Neutrophil (primary cell): ENCODE results near the gene ARHGAP6.

Experiments
- H3K27ac ChIP-seq: fragments of 200-600 bp; sonication (generic); 2 replicates; pipeline ENCODE4 v1.5.1; 2016; ENCODE audit warnings: mild to moderate bottlenecking, moderate library complexity
- H3K27me3 ChIP-seq: fragments of 200-600 bp; sonication (generic); 2 replicates; pipeline ENCODE4 v1.6.0; 2016; ENCODE audit warnings: mild to moderate bottlenecking
- H3K36me3 ChIP-seq: fragments of 200-600 bp; sonication (generic); 2 replicates; pipeline ENCODE4 v1.5.1; 2017
- H3K4me1 ChIP-seq, 2 experiments: fragments of 200-600 bp in 1 of 2; sonication (generic) in 1 of 2; 1 replicate in 1 of 2; 2 replicates in 1 of 2; pipeline versions ENCODE4 v1.5.1 to v1.6.1; 2013 to 2016; ENCODE audit warnings: low read depth in 1 of 2, low read length in 1 of 2, mild to moderate bottlenecking in 1 of 2, moderate library complexity in 1 of 2; ENCODE audit not compliant: control insufficient read depth in 1 of 2, insufficient read depth in 1 of 2
- H3K4me3 ChIP-seq, 2 experiments: fragments of 200-600 bp in 1 of 2; sonication (generic) in 1 of 2; 1 replicate in 1 of 2; 2 replicates in 1 of 2; pipeline ENCODE4 v1.5.1; 2013 to 2016; ENCODE audit warnings: low read depth in 1 of 2, low read length in 1 of 2, mild to moderate bottlenecking in 1 of 2, moderate library complexity in 1 of 2
- H3K9me3 ChIP-seq: fragments of 200-600 bp; sonication (generic); 2 replicates; pipeline ENCODE4 v1.5.1; 2016
- TF ChIP-seq, protein P1 (sequence below): fragments of 200-600 bp; sonication (generic); IDR thresholded peaks from 2 replicates; pipeline ENCODE4 v1.5.1; 2016; ENCODE audit warnings: antibody characterized with exemption

ARHGAP6 gene

GRCh38 chrX:11663875-11664210, 1.9 kb downstream of the ARHGAP6 start:
- no peak overlapping the region for H3K4me3 ChIP-seq
- H3K27ac ChIP-seq = no peak overlapping the region
- H3K27me3 ChIP-seq = peaks cover 73% of the 10 kb centered on the region
- no peaks in the 10 kb centered on the region for H3K4me1 ChIP-seq
- no peaks in the 10 kb centered on the region for H3K9me3 ChIP-seq
- H3K36me3 ChIP-seq = no peaks in the 10 kb centered on the region
- TF ChIP-seq, protein P1, sequence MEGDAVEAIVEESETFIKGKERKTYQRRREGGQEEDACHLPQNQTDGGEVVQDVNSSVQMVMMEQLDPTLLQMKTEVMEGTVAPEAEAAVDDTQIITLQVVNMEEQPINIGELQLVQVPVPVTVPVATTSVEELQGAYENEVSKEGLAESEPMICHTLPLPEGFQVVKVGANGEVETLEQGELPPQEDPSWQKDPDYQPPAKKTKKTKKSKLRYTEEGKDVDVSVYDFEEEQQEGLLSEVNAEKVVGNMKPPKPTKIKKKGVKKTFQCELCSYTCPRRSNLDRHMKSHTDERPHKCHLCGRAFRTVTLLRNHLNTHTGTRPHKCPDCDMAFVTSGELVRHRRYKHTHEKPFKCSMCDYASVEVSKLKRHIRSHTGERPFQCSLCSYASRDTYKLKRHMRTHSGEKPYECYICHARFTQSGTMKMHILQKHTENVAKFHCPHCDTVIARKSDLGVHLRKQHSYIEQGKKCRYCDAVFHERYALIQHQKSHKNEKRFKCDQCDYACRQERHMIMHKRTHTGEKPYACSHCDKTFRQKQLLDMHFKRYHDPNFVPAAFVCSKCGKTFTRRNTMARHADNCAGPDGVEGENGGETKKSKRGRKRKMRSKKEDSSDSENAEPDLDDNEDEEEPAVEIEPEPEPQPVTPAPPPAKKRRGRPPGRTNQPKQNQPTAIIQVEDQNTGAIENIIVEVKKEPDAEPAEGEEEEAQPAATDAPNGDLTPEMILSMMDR = no peak

GRCh38 chrX:11655282-11656015, 10.3 kb downstream of the ARHGAP6 start:
- H3K27ac ChIP-seq = no peak overlapping the region
- H3K27me3 ChIP-seq = no peaks in the 10 kb centered on the region
- TF ChIP-seq, protein P1 = no peak
- H3K9me3 ChIP-seq = no peaks in the 10 kb centered on the region
- no peaks in the 10 kb centered on the region for H3K4me1 ChIP-seq
- no peak overlapping the region for H3K4me3 ChIP-seq
- no peaks in the 10 kb centered on the region for H3K36me3 ChIP-seq

- H3K27ac ChIP-seq = no peak overlapping the region
- no peak overlapping the region for H3K4me3 ChIP-seq
- no peaks in the 10 kb centered on the region for H3K4me1 ChIP-seq
- H3K36me3 ChIP-seq = no peaks in the 10 kb centered on the region
- no peaks in the 10 kb centered on the region for H3K9me3 ChIP-seq
- no peaks in the 10 kb centered on the region for H3K27me3 ChIP-seq
- TF ChIP-seq, protein P1 = no peak
Measured at GRCh38 chrX:11648705-11649519, 16.8 kb downstream of the ARHGAP6 start.

- H3K4me1 ChIP-seq = no peaks in the 10 kb centered on the region
- H3K4me3 ChIP-seq = no peak overlapping the region
- H3K27ac ChIP-seq = no peak overlapping the region
- TF ChIP-seq, protein P1 = no peak
- no peaks in the 10 kb centered on the region for H3K27me3 ChIP-seq
- no peaks in the 10 kb centered on the region for H3K9me3 ChIP-seq
- H3K36me3 ChIP-seq = no peaks in the 10 kb centered on the region
Measured at GRCh38 chrX:11647138-11647537, 18.6 kb downstream of the ARHGAP6 start.

GRCh38 chrX:11641349-11642065, 24.2 kb downstream of the ARHGAP6 start:
- Histone ChIP-seq H3K4me1 (no peaks in the 10 kb centered on the region), H3K4me3 (no peak overlapping the region), H3K9me3 (no peaks in the 10 kb centered on the region), H3K36me3 (no peaks in the 10 kb centered on the region), H3K27ac (no peak overlapping the region), H3K27me3 (no peaks in the 10 kb centered on the region)
- TF ChIP-seq, protein P1 = no peak
